K562 (cell line): ENCODE results near the gene FBXO8. TPM values are rescaled to one million over a fixed set of nuclear protein-coding genes. Genes with fewer than 3 reads are reported as not detected.

Experiments
- BRD4 ChIP-seq: fragments of 200-600 bp; sonication (generic); IDR thresholded peaks from 2 replicates; pipeline ENCODE4 v1.6.1; 2017; ENCODE audit warnings: inconsistent platforms
- FOXJ2 ChIP-seq: fragments of 200-800 bp; sonication (Bioruptor generic); IDR thresholded peaks from 2 replicates; pipeline ENCODE4 v1.6.1; 2016; ENCODE audit warnings: missing genetic modification characterization, missing compliant biosample characterization
- GATAD2B ChIP-seq: fragments of 450-650 bp; IDR thresholded peaks from 2 replicates; pipeline ENCODE4 v1.6.1; 2017; ENCODE audit warnings: mild to moderate bottlenecking, borderline replicate concordance
- HINFP ChIP-seq: fragments of 450-650 bp; conservative IDR thresholded peaks from 2 replicates; pipeline ENCODE4 v1.6.1; 2016; ENCODE audit warnings: missing genetic modification characterization, low read depth, mild to moderate bottlenecking, control low read depth, missing compliant biosample characterization
- KLF10 ChIP-seq: fragments of 250-450 bp; sonication (Bioruptor Pico); IDR thresholded peaks from 2 replicates; pipeline ENCODE4 v1.6.1; 2021; ENCODE audit warnings: matching md5 sums
- PHB ChIP-seq: fragments of 250-450 bp; sonication (Bioruptor Pico); IDR thresholded peaks from 2 replicates; pipeline ENCODE4 v1.5.0; 2021
- RBM25 ChIP-seq: fragments of 200-400 bp; formaldehyde crosslinking; IDR thresholded peaks from 2 replicates; pipeline ENCODE4 v1.6.1; 2018; ENCODE audit warnings: low read length, low read depth, moderate library complexity; ENCODE audit not compliant: severe bottlenecking
- ZNF57 ChIP-seq: fragments of 450-650 bp; formaldehyde crosslinking; IDR thresholded peaks from 2 replicates; pipeline ENCODE4 v1.4.0; 2020; ENCODE audit warnings: mild to moderate bottlenecking, moderate library complexity
- polyA plus RNA-seq, 8 experiments: library from polyadenylated mRNA; depleted of rRNA in 4 of 8; stranded (reverse) in 5 of 8; unstranded in 3 of 8; fragments of >200 nt; fragmentation: Nextera tagmentation in 2 of 8; fragmentation: Illumina TruSeq in 1 of 8; extraction: Ambion mirVana in 2 of 8; extraction: Trizol in 1 of 8; gene quantifications; 2 replicates each; pipeline versions ENCODE4 v1.2.1 to v1.2.3, GENCODE V29; 2011 to 2014; ENCODE audit warnings: inconsistent platforms in 1 of 8, missing spikeins in 1 of 8
- total RNA-seq, 7 experiments: library from RNA; depleted of rRNA in 6 of 7; stranded (reverse); fragments of >200 nt in 6 of 7; fragmentation: Illumina TruSeq in 2 of 7; extraction: Trizol in 2 of 7; gene quantifications; 2 replicates each; pipeline versions ENCODE4 v1.2.1 to v1.2.3, GENCODE V29; 2011 to 2021; ENCODE audit warnings: low replicate concordance in 1 of 7
- TF ChIP-seq, protein P1 (sequence below): IDR thresholded peaks from 2 replicates; pipeline ENCODE4 v1.6.1; 2011; ENCODE audit warnings: borderline replicate concordance, low read depth, mild to moderate bottlenecking, moderate library complexity, low read length; ENCODE audit not compliant: insufficient read depth, poor library complexity, severe bottlenecking

Gene FBXO8
- total and polyA plus RNA-seq, 9 of the 15 experiments (the other 6 are each of a cell fraction or from before 2014, with no cell fraction given) = 12.9 to 27.1 (median 14.8) TPM

DNA sequence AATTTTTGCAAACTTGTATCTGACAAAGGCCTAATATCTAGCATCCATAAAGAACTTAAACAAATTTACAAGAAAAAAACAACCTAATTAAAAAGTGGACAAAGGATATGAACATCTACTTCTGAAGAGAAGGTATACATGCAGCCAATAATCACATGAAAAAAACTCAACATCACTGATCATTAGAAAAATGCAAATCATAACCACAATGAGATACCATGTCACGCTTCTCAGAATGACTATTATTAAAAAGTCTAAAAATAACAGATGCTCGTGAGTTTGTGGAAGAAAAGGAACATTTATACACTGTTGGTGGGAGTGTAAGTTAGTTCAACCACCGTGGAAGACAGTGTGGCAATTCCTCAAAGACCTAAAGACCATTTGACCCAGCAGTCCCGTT is 24.2 kb upstream of the FBXO8 start (continued):
- TF ChIP-seq, protein P1, sequence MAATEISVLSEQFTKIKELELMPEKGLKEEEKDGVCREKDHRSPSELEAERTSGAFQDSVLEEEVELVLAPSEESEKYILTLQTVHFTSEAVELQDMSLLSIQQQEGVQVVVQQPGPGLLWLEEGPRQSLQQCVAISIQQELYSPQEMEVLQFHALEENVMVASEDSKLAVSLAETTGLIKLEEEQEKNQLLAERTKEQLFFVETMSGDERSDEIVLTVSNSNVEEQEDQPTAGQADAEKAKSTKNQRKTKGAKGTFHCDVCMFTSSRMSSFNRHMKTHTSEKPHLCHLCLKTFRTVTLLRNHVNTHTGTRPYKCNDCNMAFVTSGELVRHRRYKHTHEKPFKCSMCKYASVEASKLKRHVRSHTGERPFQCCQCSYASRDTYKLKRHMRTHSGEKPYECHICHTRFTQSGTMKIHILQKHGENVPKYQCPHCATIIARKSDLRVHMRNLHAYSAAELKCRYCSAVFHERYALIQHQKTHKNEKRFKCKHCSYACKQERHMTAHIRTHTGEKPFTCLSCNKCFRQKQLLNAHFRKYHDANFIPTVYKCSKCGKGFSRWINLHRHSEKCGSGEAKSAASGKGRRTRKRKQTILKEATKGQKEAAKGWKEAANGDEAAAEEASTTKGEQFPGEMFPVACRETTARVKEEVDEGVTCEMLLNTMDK = no peak
- TF ChIP-seq FOXJ2 (tag) (no peak), HINFP (tag) (no peak), PHB (CRISPR knock-in tag) (no peak), RBM25 (no peak), GATAD2B (no peak), BRD4 (no peak), ZNF57 (CRISPR knock-in tag) (no peak), KLF10 (CRISPR knock-in tag) (no peak)
